Hematopoietic multipotent progenitor cell treated with erythropoietin and hydrocortisone succinate and interleukin-3 and kit ligand, for 15 days (in vitro differentiated cells): ENCODE results near the gene RNF207.

ENCODE experiments used
- DNase-seq: peaks from one replicate; pipeline ENCODE4 v3.0.0-alpha.2; 2015; ENCODE audit warnings: low spot score

Gene RNF207, protein sequence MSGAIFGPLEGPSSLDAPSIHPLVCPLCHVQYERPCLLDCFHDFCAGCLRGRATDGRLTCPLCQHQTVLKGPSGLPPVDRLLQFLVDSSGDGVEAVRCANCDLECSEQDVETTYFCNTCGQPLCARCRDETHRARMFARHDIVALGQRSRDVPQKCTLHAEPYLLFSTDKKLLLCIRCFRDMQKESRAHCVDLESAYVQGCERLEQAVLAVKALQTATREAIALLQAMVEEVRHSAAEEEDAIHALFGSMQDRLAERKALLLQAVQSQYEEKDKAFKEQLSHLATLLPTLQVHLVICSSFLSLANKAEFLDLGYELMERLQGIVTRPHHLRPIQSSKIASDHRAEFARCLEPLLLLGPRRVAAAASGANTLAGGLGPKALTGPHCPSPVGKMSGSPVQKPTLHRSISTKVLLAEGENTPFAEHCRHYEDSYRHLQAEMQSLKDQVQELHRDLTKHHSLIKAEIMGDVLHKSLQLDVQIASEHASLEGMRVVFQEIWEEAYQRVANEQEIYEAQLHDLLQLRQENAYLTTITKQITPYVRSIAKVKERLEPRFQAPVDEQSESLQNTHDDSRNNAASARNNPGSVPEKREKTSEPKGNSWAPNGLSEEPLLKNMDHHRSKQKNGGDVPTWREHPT

DNA sequence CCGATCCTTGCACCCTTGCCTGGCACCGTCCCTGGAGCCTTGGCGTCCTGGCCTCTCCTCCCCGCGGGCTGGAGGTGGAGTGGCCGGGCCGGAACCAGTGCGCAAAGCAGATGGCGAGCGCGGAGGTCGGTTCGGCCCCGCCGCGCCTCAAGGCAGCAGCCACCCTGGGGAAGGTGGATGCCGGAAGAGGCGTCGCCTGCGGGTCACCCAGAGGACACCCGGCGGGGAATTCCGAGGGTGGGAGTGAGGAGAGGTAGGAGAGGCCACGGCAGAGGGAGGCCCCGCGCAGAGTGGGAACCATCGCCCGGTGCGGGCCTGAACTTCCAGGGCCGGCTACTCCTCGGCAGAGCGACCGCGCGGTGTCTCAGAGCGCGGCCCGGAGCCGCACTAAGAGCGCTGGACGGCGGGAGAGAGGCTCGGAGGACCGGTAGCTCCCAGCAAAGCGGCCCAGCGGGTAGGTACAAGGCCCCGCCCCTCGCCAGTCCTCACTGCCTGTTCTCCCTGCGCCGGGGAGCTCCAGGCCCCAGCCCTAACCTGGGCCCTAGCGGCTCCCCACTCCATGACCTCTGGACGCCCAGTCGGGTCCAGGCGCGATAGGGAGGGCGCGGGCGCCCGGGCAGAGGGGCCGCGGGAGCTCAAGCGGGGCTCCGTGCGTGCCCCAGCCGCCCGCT is at the start of gene RNF207:
Gene RNF207 (plus strand): TSS at position 271 of the 671 bp plus-strand sequence. CDS start 417 bp downstream, outside the sequence.
- DNase-seq, result no peak

GRCh38 chr1:6157132-6157527 is 48.8 kb upstream of the RNF207 start:
- DNase-seq, result no peak

GRCh38 chr1:6157528-6158174 is 48.3 kb upstream of the RNF207 start:
- DNase-seq, result no peak

DNA sequence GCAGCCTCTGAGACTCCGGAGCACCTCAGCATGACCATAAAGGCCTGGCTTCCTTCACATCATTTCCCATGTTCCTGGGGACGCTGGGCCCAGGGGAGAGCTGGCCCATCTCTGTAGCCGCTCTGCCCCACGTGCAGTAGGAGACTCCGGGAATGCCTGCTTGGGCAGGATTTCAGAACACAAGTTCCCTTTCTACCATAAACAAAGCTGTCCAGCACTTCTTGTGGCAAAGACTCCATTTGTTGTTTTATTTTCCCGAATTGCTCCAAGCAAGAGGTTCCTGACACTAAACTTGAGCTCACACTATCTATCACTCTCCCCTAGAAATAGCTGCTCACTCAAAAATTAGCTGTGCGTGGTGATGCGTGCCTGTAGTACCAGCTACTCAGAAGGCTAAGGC is 47.7 kb upstream of the RNF207 start:
- no peak for DNase-seq

DNA sequence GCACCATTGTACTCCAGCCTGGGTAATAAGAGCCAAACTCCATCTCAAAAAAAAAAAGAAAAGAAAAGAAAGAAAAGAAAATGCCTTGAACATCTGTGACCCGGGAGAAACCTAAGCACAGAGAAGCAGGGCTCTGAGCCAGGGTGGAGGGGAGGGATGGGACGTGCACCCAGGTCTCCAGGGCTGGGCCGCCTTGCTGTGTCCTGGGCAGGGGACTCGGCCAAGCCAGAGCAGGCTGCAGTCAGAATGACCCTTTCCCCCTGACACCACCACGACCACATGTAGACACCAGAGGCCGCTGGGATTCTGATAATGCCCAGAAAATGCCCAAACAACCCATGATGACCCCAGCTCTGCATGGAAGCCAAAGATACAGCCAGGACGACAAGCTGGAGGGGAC is 43.6 kb upstream of the RNF207 start:
- no peak for DNase-seq

DNA sequence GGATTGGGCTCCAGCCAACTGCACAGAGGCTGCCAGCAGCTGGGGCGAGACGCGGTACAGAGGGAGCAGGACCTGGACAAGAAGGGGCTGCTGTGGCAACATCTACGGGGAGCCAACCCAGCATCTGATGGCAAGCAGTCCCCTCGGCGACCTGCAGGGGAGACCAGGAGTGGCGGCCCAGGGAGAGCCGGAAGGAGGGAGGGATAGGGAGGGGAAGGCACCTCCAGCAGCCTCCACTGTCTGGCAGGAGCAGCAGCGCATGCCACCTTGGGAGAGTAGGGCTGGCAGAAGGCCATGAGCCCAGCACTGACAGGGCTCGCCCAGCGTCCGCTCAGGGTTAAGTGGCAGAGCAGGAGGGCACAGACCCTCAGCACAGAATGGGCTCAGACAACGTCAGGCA is 43.1 kb upstream of the RNF207 start:
- no peak for DNase-seq

DNA sequence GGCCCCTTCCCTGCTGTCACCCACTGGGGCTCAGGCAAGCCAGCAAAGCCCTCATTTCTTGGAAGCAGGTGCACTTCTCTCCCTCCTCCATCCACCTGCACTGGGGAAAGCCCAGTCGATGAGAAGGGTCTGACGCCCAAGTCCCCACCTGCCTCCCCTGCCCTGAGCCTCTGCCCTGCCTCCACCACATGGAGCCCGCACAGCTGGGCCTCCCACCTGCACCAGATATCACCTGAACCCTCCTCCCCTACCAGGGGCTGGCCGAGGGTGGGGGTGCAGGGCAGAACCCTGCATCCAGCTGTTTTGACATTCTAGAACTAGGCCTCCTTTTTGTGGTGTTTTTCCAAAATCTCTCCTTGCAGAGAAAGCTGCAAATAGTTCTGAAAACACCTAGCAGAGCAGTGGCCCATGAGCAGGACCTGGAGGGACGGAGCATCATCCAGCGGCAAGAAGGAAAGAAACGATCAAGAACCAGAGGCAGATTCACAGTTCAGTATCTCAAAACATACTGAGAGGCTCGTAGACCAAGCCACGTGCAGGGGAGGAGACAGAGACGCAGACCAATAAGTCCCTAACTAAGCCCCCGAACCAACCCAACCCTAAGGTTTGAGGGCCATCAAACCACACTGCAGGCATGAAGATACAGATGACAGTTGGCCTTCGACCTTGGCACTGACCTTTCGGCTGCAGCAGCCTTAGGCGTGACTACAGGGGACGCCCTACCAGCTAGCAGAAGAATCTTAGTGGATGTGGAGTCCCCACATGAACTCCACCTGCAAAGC is 42.5 kb upstream of the RNF207 start:
- no peak for DNase-seq

DNA sequence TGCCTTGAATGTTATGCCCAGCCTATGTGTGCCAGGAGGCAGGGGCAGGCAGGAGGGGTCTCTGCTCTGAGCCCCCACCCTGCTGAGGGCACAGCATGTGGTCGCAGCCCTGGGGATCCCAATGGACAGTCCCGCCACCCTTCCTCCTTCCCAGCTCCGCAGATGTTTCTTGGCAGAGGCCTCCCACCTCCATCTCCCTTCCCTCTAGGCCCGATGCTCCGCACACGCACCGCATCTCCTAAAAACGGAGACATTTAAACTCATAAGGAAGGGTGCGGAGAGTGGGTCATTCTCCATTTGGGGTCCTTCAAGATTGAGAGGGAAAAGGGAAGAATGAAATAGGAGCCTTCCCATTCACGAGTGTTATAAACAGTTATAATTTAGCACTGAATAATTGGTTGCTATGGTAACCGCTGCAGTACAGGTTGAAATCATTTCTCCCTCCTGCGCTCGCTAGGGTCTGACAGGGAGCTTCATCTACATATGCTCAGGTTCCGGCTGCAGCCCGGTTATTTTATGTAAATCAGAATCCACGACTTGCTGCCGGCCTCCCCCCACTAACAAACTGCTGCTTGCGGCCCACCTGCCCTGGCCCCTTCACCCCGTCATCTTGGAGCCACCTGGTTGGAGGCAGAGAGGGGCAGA is 41.8 kb upstream of the RNF207 start:
- DNase-seq, result no peak

DNA sequence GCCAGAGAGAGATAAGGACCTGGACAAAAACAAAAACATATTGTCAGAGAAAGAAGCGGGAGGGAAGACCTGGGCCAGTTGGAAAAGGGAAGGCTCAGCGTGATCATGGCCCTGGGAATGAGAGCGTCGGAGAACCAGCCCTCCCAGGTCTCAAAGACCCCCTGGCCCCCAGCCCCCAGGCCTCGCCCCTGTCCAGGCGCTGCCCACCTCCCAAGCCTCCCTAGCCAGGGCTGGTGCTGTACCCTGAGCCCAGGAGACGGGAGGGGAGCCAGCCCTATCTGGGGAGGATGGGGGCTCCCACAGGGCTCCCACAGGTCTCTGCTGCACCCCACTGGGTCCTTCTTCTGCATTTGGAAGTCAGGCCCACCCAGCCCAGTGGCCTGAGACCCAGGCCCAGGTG is 40.9 kb upstream of the RNF207 start:
- DNase-seq, result no peak

- DNase-seq, result no peak
Measured at GRCh38 chr1:6165441-6165985, 40.4 kb upstream of the RNF207 start.

DNA sequence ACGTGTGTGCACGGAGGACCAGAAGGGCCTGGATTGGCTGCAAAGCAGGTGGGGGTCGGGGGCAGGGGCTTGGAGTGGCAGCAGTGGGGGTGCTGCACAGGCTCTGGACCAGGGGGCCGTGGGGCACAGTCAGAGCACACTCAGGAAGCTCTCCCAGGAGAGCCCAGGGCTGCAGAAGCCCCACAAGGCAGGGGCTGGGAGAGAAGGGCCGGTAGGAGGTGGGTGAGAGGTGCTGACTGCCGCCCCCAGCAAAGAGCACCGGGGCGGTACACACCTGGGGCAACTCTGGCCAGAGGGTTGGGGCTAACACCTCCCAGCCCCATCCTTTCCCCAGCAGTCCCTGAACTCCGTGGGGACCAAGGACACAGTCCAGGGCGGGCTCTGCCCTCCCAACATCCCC is 39.7 kb upstream of the RNF207 start:
- no peak for DNase-seq

- DNase-seq, result no peak
Measured at GRCh38 chr1:6166655-6167390, 39.1 kb upstream of the RNF207 start.

DNA sequence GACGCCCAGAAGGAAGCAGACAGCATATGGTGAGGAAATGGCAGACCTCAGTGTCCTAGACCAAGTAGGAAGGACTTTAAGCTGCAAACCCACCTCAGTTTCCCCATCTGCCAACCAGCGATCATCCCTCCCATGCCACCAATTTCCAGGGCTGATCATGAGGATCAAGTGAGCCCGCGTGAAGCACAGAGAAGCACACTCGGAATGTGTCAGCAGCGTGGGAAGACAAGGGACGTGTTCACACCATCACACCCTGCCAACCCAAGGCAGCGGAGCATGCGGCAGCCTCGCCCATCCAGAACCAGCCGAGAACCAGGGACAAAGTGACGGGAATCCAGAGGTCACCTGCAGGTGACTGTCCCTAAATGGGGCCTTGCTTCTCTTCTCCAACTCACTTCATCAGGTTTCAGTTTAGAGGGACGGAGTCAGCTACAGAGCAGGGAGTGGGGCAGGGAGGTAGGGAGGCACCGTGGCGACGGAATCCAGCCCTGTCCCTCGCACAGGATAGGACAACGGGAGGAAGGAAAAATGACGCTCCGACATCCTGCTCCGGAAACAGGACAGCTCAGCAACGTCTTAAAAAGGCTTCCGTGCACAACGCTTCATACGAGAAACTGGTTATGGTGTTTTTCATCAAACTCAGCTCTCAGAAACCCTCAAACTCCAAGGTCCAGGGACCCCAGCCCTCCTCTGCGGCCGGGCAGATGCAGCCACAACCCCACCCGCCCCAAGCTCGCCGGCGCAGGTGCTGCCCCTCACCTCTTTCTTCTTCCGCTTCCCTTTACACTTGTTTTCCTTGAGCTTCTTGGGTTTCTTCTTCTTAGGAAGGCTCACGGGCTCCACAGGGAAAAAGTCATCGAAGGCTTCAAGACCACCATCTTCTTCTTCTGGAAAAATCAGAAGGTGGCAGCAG is 38.3 kb upstream of the RNF207 start:
- no peak for DNase-seq

DNA sequence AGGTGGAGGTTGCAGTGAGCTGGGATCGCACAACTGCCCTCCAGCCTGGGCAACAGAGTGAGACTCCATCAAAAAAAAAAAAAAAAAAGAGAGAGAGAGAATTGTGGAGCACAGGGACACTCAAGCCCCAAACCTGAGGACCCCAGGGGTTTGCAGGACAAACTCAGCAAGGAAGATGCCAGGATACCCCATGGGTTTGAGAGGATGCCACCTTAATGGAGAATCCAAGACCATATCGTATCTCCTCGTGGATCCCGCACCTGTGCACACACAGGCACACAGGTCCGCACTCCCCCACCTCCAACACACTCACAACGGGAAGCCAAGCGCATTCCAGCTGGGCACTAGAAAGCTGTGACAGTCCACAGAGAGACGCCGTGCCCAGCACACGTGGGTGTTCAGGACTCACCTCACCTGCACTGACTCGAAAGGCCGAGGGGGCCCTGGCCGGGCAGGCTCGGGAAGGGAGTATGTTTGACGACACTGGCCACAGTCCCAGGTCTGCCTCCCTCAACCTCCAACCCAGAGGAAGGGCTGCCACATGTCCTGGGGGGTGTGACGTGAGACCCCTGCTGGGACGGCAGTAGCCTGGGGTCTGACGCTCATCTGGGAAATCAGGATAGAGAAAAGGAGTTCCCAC is 36.9 kb upstream of the RNF207 start:
- no peak for DNase-seq

- DNase-seq, result no peak
Measured at GRCh38 chr1:6170116-6170741, 35.7 kb upstream of the RNF207 start.

DNA sequence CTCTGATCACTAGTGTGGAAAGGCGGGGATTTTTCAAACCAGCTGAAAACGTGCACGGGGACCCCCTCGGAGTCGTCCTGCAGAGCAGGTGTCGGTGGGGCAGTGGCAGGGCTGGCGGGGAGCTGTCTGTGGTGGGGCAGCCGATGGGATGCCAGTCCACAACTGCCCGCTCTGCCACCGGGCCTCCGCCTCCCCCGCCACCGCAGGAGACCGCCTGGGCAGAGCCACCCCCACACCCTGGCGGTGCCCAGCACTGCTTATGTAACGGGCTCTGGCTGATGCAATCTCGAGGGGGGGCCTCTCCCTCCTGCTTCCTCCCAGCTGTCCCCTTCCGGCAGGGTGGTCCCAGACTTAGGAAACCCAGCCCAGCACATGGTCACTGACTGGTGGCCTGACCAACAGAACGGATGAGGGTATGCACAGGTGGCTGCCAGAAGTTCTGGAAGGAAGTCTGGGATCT is 35.1 kb upstream of the RNF207 start:
- DNase-seq, result no peak

GRCh38 chr1:6171548-6172124 is 34.3 kb upstream of the RNF207 start:
- no peak for DNase-seq

DNA sequence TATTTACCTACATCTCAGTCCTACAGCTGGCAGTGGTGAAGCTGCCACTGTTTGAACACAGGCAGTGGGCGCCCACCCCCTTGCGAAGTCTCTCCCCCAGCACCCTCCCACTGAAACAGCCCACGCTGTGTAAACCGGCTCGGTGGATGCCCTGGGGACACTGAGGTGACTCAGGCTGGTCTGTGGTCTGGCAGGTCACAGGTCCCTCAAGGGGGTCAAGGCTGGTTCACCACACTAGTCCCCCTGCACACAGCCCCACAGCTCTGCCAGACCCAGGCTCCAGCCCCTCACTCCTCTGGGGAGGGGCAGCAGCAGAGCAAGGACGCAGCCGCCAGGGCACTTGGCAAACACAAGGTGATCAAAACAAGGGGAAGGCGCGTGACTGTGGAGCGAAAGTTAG is 33.4 kb upstream of the RNF207 start:
- DNase-seq, result no peak
